CD1c-positive myeloid dendritic cell (primary cell): Measurements from ENCODE around the gene OSBPL10.
A peak's percentile ranks its signal among the peaks of the same experiment; 100 is the strongest.
"Not testable (repeated sequence)": the region's sequence is repeated elsewhere in the genome, so short reads cannot be mapped to it uniquely, and the experiment has no call there.

Experiments used
- DNase-seq: peaks from one replicate; pipeline ENCODE4 v3.0.0-alpha.2; 2016; ENCODE audit errors: extremely low spot score

Gene OSBPL10

DNA sequence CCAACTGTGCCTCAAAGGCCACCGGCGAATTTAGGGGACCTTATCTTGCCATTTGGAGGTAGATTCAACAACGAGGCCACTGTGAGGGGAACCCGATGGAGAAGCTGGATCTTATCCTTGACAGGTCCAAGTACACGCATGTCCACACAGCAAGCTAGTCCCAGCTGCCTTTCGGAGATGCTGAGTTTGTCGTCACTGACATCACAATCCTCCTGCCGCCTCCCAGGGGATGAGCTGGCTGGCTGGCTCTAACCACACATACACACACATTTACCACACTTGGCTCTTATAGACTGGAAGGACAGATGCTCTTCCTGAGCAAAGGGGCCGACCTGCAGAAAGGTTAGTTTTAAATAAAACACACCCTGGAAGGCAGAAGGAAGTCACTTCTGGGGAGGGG is 272.1 kb downstream of the OSBPL10 start:
- no peak for DNase-seq

- DNase-seq: no peak
Observed at GRCh38 chr3:31707286-31707685, 273.8 kb downstream of the OSBPL10 start.

DNA sequence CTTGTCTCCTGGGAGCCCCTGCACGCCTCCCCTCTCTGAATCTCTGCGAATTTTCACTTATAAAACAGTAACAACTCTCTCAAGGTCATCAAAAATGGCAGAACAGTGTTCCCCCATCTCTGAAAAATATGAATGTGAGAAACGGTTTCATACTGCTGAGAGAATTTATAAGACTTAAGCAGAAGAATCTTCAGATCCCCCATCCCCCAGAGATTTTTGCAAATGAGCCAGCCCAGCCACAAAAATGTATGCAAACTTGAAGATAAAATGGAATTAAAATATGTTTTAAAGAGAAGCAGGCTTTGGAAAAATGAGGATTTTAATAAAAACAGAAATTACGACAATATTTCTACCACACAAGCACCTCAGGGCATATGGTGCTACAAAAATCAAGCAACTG is 275.3 kb downstream of the OSBPL10 start:
- DNase-seq: no peak

GRCh38 chr3:31704591-31705179 is 276.4 kb downstream of the OSBPL10 start:
- peak; percentile 36 for DNase-seq

DNA sequence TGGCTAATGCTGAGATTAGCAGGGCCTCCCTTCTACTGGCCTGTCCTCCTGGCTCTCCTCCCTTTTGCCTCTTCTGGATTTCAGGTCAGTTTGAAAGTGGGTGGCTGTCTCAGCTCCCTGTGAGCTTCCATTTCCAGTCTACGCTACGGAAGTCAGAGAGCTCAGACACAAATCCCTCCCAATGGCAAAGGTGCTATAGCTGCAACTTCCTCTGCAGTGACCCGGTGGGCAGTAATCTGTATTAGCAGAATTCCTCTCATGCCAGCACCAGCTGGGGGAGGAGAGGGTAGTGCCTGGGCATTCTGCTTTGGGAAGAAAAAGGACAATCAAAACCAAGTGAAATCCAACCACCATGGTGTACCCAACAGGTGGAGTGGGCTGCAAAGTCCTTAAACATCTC is 276.9 kb downstream of the OSBPL10 start:
- DNase-seq: no peak

DNA sequence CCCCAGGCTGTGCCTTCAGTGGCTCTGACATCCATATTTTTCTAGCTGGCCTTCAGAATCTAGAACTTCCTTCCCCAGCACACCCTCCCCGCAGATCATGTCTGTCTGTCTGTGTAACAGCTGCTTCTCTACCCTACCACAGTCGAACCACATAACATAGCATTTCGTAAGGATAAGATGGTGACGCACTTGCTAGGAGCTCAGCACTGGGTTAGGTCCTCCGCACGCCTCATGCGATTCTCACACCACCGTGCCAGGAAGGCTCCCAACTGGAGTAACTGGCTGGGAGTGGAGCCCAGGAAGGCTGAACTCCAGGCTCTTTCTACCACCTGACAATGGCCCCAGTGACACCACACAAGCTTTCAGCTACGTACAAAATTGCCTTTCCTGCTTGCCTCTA is 279.8 kb downstream of the OSBPL10 start:
- no peak for DNase-seq

GRCh38 chr3:31699309-31699953 is 281.6 kb downstream of the OSBPL10 start:
- peak; percentile 21 for DNase-seq

- DNase-seq: no peak
Observed at GRCh38 chr3:31696815-31697548, 284.1 kb downstream of the OSBPL10 start.

DNA sequence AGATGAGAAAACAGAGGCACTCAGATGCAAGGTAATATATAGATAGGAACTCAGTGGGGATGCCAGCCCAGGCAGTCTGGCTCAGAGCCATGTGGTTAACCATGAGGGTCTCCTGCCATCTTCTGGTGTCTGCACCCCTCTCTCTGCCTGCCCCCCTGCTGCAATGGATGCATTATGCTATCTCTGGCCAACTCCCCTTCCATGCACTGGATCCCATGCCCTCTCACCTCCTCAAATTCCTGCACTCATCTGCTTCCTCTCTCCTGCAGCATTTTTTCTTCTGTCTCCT is 285.1 kb downstream of the OSBPL10 start:
- DNase-seq: no peak

DNA sequence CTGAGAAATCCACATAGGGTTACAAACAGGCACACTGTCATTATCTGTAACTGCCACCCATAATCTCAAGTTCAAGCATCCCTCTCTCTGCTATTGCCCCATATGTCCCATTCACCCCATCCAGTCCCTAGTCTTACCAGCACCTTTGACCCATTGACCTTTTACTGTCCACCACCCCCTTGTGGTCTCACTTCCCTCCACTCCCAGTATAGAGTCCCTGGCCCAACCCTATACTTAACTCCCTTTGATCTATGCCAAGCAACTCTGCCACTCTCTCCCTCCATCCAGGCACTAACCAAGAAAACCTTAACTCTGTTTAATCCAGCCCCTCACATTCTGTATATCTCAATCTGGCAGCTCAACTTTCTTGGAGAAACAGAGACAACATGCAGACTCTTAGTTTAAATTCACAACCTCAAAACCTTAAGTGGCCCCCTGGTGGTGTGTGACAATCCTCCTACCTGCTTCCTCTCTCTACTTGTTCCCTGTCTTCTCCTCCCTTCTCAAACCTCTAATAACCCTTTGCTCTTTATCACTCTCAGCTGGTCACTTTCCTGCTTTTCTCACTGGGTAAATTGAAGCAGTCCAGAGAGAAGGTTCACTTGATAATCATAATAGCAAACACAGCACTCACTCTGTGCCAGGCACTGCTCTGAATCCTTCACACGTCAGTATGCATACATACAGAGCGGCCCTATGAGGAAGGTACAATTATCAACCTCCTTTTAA is 285.6 kb downstream of the OSBPL10 start:
- peak; percentile 49 for DNase-seq

GRCh38 chr3:31693346-31693745 is 287.7 kb downstream of the OSBPL10 start:
- no peak for DNase-seq

- DNase-seq: no peak
Observed at GRCh38 chr3:31692751-31693150, 288.3 kb downstream of the OSBPL10 start.

- no peak for DNase-seq
Observed at GRCh38 chr3:31690771-31691170, 290.3 kb downstream of the OSBPL10 start.

DNA sequence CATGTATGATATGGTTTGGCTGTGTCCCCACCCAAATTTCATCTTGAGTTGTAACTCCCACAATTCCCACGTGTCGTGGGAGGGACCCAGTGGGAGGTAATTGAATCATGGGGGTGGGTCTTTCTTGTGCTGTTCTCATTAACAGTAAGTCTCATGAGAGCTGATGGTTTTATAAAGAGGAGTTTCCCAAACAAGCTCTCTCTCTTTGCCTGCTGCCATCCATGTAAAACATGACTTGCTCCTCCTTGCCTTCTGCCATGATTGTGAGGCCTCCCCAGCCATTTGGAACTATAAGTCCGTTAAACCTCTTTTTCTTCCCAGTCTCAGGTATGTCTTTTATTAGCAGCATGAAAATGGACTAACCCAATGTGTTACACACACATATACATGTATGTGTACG is 291.5 kb downstream of the OSBPL10 start:
- DNase-seq: not testable (repeated sequence)

DNA sequence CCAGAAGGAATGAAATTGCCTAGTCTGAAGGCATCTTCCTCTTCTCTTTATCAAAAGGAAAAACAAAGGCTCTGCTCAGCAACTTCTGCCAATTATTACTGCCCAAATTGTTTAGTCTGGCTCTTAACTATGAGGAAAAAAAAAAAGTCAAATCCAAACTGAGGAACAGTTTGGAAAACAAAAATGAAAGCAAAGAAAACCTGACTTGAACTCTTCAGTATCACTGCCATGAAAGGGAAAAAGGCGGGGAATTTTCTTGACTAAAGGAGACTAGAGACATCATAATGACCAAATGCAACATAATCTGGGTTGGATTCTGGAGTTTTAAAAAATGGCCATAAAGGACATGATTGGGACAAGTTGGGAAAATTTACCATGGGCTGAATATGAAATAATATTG is 292.1 kb downstream of the OSBPL10 start:
- no peak for DNase-seq

GRCh38 chr3:31687020-31687802 is 293.9 kb downstream of the OSBPL10 start:
- no peak for DNase-seq

GRCh38 chr3:31680072-31680870 is 300.8 kb downstream of the OSBPL10 start:
- DNase-seq: no peak

- DNase-seq: no peak
Observed at GRCh38 chr3:31676556-31676955, 304.5 kb downstream of the OSBPL10 start.

- DNase-seq: no peak
Observed at GRCh38 chr3:31673950-31674349, 307.1 kb downstream of the OSBPL10 start.

GRCh38 chr3:31671976-31672375 is 309.1 kb downstream of the OSBPL10 start:
- peak; percentile 75 for DNase-seq

- peak; percentile 78 for DNase-seq
Observed at GRCh38 chr3:31671451-31671850, 309.6 kb downstream of the OSBPL10 start.
